Adrenal gland (tissue), 5 donors: ENCODE measurements around the gene TPST1.

Source experiments
- POLR2A ChIP-seq, 2 donors: fragments of 450-650 bp; IDR thresholded peaks; one replicate each; pipeline ENCODE4 v1.6.1; 2017; ENCODE audit warnings: antibody characterized with exemption in 2 of 2, mild to moderate bottlenecking in 2 of 2, moderate library complexity in 1 of 2
- TF ChIP-seq, protein P1 (sequence below), 6 experiments: fragments of 450-650 bp in 4 of 6; fragments of 200-600 bp in 2 of 6; sonication (generic) in 1 of 6; IDR thresholded peaks; 1 replicate in 5 of 6; 2 replicates in 1 of 6; pipeline versions ENCODE4 v1.5.1 to v1.8.0; 2016 to 2021; ENCODE audit warnings: antibody characterized with exemption in 6 of 6, mild to moderate bottlenecking in 2 of 6, moderate library complexity in 1 of 6
- donor health status: DM: no; HTN: no; CAD: no.

DNA sequence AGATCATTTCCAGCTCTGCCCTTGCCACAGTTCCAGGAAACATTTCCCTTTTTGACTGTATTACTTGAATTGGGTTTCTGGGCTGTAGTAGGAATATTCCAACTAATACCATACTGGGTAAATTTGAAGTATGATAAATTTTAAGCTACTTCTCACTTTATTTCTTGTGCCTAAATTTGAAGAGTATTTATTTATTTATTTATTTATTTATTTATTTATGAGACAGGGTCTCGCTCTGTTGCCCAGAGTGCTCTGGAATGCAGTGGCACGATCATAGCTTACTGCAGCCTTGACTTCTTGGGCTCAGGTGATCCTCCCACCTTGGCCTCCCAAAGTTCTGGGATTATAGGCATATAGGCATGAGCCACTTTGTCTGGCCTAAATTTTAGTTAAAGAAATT lies 105.5 kb downstream of the TPST1 start:
- TF ChIP-seq, protein P1, sequence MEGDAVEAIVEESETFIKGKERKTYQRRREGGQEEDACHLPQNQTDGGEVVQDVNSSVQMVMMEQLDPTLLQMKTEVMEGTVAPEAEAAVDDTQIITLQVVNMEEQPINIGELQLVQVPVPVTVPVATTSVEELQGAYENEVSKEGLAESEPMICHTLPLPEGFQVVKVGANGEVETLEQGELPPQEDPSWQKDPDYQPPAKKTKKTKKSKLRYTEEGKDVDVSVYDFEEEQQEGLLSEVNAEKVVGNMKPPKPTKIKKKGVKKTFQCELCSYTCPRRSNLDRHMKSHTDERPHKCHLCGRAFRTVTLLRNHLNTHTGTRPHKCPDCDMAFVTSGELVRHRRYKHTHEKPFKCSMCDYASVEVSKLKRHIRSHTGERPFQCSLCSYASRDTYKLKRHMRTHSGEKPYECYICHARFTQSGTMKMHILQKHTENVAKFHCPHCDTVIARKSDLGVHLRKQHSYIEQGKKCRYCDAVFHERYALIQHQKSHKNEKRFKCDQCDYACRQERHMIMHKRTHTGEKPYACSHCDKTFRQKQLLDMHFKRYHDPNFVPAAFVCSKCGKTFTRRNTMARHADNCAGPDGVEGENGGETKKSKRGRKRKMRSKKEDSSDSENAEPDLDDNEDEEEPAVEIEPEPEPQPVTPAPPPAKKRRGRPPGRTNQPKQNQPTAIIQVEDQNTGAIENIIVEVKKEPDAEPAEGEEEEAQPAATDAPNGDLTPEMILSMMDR (IDR thresholded peaks at IDR 0.05), result no peak
- TF ChIP-seq POLR2A (IDR thresholded peaks at IDR 0.05), result no peak
